HAP-1 (cell line): Measurements from ENCODE around the gene PLXNB3.

ENCODE experiments used
- DNase-seq, 2 experiments: peaks; one replicate each; pipeline ENCODE4 v3.0.0-alpha.2; 2016 to 2020; ENCODE audit warnings: low spot score in 2 of 2
- H3K27me3 ChIP-seq: fragments of 250-450 bp; sonication (Bioruptor Pico); 2 replicates; pipeline ENCODE4 v1.5.1; 2020; ENCODE audit warnings: low read depth, mild to moderate bottlenecking, moderate library complexity
- H3K36me3 ChIP-seq: fragments of 250-450 bp; sonication (Bioruptor Pico); replicated peaks from 2 replicates; pipeline ENCODE4 v1.5.1; 2020; ENCODE audit warnings: mild to moderate bottlenecking
- H3K4me1 ChIP-seq: fragments of 250-450 bp; sonication (Bioruptor Pico); 2 replicates; pipeline ENCODE4 v1.5.1; 2020; ENCODE audit warnings: mild to moderate bottlenecking
- H3K4me3 ChIP-seq: fragments of 250-450 bp; sonication (Bioruptor Pico); 2 replicates; pipeline ENCODE4 v1.5.1; 2020; ENCODE audit warnings: mild to moderate bottlenecking, moderate library complexity
- H3K9me3 ChIP-seq: fragments of 250-450 bp; sonication (Bioruptor Pico); 2 replicates; pipeline ENCODE4 v1.5.1; 2020; ENCODE audit warnings: mild to moderate bottlenecking, moderate library complexity
- in situ Hi-C: fragments of 300-500 bp; cut with MboI; formaldehyde crosslinking; loops from 3 replicates; pipeline ENCODE4 v1.14.3; 2020; ENCODE audit warnings: low sequenced_read_pairs, inconsistent platforms, mixed read lengths

The PLXNB3 gene

GRCh38 chrX:153761863-153762262, 2.2 kb upstream of the PLXNB3 start:
- in situ Hi-C loops, result no loop called here

GRCh38 chrX:153762626-153763173, 1.3 kb upstream of the PLXNB3 start:
- Histone ChIP-seq H3K27me3 (no peaks in the 10 kb centered on the region), H3K36me3 (no peaks in the 10 kb centered on the region), H3K4me3 (no peak overlapping the region), H3K4me1 (peaks cover 2% of the 10 kb centered on the region; the same call in 1 of the 2 replicates), H3K9me3 (no peaks in the 10 kb centered on the region)
- in situ Hi-C loops, result no loop called here
- DNase-seq, result no peak

More at GRCh38 chrX:153761863-153762262, 2.2 kb upstream of the PLXNB3 start:
- no peaks in the 10 kb centered on the region for H3K36me3 ChIP-seq
- H3K4me3 ChIP-seq, result no peak overlapping the region
- H3K4me1 ChIP-seq, result peaks cover 2% of the 10 kb centered on the region; the same call in 1 of the 2 replicates
- no peaks in the 10 kb centered on the region for H3K27me3 ChIP-seq
- H3K9me3 ChIP-seq, result no peaks in the 10 kb centered on the region
- DNase-seq, result no peak

DNA sequence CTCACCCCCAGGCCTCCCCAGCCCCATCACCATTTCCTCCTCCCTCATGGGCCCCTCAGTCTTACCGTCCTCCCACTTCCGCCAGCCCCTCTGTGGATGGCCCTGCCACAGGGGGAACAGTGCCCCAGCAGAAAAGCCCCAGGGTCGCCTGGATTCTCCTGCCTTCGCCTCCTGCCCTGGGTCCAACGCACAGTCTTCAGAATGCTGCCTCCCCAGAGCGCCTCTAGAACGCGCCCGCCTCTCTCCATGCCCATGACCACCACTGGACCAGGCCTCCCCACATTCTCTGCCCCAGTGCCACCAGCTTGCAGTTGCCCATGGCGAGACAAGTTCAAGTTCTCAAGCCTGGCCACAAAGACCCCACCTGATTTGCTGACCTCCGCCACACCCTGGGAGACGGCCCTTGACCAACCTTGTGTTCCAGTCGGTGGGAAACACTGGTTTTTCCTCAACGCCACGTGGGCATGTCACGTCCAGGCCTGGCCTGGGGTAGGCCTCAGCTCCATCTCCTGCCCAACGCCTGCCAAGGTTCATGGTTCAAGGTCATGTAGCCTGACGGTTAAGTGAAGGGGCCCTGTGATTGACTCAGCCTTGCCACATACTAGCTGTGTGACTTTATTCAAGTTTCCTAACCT, 634 bp upstream of the PLXNB3 start:
- no peaks in the 10 kb centered on the region for H3K27me3 ChIP-seq
- peaks cover 2% of the 10 kb centered on the region; the same call in 1 of the 2 replicates for H3K4me1 ChIP-seq
- no peak for DNase-seq
- H3K36me3 ChIP-seq, result no peaks in the 10 kb centered on the region
- no peak overlapping the region for H3K4me3 ChIP-seq
- H3K9me3 ChIP-seq, result no peaks in the 10 kb centered on the region
- in situ Hi-C loops, result no loop called here

DNA sequence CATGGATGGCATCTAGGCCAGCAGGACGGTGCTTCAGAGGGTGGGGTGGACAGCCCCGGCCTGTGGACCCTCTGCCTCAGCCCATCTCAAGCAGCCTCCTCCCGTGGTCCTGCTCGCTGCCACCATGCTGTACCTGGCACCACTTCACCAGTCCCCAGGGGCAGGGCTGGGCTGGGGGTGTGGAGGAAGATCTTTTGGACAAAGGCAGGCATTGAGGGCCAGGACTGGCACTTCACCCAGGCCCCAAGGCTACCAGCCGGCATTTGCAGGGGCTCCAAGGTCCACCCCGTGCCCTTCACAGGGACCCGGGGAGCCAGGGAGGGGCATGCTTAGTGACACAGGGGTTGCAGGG, 713 bp downstream of the PLXNB3 start:
- Histone ChIP-seq H3K4me3 (no peak overlapping the region), H3K4me1 (peaks cover 2% of the 10 kb centered on the region; the same call in 1 of the 2 replicates), H3K9me3 (no peaks in the 10 kb centered on the region), H3K27me3 (no peaks in the 10 kb centered on the region), H3K36me3 (no peaks in the 10 kb centered on the region)
- DNase-seq, result no peak
- in situ Hi-C loops, result no loop called here

DNA sequence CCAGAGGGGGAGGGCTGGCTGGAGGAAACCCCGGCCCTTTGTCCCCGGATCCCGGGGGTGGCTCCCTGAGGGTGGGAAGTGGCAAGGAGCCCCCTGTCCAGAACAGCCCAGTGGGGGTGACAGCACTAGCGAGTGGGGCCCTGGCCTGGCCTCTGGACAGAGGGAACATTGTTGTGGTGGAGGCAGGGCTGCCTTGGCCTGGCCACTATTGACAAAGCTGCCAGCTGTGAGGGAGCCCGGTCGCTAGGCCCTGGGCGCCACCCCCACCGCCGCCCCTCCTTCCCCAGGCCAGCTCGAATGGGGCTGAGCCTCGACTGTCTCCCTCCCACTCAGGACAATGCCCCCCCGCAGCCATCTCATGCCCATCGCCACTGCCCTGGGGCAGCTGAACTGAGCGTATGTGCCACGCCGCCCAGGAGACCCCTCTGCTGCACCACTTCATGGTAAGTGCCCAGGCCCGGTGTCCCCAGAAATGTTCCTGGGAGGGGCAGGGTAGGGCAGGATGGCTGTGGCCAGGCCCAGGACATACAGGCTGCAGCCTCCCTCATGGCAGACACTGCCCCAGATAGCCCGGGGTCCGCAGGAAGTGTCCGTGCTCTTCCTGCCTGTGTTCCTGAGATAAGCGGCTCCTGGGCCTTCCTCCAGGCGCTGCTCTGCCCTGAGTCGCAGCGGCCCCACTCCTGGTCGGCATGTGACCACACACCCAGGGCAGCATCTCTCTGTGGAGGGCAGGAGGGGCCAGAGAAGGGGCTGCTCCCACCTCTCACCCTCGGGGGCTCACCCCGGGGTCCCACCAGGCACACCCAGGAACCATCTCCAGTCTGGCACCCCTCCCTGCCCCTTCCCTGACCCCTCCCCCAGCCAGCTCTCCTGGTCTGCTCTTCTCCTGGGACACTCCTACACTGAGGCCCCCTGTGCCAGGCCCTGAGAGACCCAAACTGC, 1.4 kb downstream of the PLXNB3 start:
- in situ Hi-C loops, result no loop called here
- H3K27me3 ChIP-seq, result no peaks in the 10 kb centered on the region
- H3K4me1 ChIP-seq, result peaks cover 2% of the 10 kb centered on the region; the same call in 1 of the 2 replicates
- H3K36me3 ChIP-seq, result no peaks in the 10 kb centered on the region
- no peaks in the 10 kb centered on the region for H3K9me3 ChIP-seq
- no peak overlapping the region for H3K4me3 ChIP-seq
- peak in 1 of 2 experiments; percentile 12 for DNase-seq

GRCh38 chrX:153766098-153766817, 2.2 kb downstream of the PLXNB3 start:
- peaks cover 2% of the 10 kb centered on the region; the same call in 1 of the 2 replicates for H3K4me1 ChIP-seq
- no peak overlapping the region for H3K4me3 ChIP-seq
- H3K9me3 ChIP-seq, result no peaks in the 10 kb centered on the region
- H3K27me3 ChIP-seq, result no peaks in the 10 kb centered on the region
- peak in 1 of 2 experiments; percentile 63 for DNase-seq
- in situ Hi-C loops, result no loop called here
- no peaks in the 10 kb centered on the region for H3K36me3 ChIP-seq

DNA sequence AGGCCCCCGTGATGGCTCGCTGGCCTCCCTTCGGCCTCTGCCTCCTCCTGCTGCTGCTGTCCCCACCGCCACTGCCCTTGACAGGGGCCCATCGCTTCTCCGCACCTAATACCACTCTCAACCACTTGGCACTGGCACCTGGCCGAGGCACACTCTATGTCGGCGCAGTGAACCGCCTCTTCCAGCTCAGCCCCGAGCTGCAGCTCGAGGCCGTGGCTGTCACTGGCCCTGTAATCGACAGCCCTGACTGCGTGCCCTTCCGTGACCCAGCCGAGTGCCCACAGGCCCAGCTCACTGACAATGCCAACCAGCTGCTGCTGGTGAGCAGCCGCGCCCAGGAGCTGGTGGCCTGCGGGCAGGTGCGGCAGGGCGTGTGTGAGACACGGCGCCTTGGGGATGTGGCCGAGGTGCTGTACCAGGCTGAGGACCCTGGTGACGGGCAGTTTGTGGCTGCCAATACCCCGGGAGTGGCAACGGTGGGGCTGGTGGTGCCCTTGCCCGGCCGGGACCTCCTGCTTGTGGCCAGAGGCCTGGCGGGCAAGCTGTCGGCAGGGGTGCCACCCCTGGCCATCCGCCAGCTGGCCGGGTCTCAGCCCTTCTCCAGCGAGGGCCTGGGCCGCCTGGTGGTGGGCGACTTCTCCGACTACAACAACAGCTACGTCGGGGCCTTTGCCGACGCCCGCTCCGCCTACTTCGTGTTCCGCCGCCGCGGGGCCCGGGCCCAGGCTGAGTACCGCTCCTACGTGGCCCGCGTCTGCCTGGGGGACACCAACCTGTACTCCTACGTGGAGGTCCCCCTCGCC, 3.0 kb downstream of the PLXNB3 start:
- H3K4me3 ChIP-seq, result no peak overlapping the region
- in situ Hi-C loops, result no loop called here
- no peak for DNase-seq
- peaks cover 2% of the 10 kb centered on the region; the same call in 1 of the 2 replicates for H3K4me1 ChIP-seq
- no peaks in the 10 kb centered on the region for H3K36me3 ChIP-seq
- H3K9me3 ChIP-seq, result no peaks in the 10 kb centered on the region
- H3K27me3 ChIP-seq, result no peaks in the 10 kb centered on the region

GRCh38 chrX:153767674-153768055, 3.6 kb downstream of the PLXNB3 start:
- DNase-seq, result no peak
- no peak overlapping the region for H3K4me3 ChIP-seq
- H3K4me1 ChIP-seq, result peaks cover 2% of the 10 kb centered on the region; the same call in 1 of the 2 replicates
- no peaks in the 10 kb centered on the region for H3K27me3 ChIP-seq
- in situ Hi-C loops, result no loop called here
- no peaks in the 10 kb centered on the region for H3K36me3 ChIP-seq
- H3K9me3 ChIP-seq, result no peaks in the 10 kb centered on the region

DNA sequence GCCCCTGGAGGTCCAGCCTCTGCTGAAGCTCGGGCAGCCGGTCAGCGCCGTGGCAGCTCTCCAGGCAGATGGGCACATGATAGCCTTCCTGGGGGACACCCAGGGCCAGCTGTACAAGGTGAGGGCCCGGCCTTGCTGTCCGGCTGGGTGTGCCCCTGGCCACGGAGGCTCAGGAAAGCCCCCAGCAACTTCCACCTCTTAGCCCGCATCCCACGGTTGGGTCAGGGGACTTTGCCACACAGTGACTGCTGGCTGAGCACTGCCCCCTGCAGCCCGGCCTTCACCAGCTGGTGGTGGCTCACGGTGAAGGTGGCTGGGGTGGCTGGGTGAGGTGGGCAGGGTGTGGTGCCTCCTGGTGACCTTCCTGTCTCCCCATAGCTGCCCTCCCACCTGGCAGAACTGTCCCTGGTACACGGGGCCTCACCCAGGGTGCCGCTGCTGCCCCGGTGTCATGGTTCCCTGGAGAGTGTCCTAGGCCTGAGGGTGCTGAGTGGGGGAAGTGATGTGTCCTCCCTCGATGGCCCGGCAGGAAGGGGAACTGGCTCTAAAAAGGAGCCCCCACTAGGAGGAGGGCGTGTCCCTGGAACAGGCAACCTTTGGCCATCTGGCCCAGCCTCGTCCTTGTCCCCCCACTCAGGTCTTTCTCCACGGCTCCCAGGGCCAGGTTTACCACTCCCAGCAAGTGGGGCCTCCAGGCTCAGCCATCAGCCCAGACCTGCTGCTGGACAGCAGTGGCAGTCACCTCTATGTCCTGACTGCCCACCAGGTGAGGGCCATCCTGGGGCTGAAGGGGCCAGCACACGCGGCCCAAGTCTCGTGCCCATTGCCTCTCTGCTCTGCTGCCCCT, 4.5 kb downstream of the PLXNB3 start:
- in situ Hi-C loops, result no loop called here
- H3K27me3 ChIP-seq, result no peaks in the 10 kb centered on the region
- peaks cover 2% of the 10 kb centered on the region; the same call in 1 of the 2 replicates for H3K4me1 ChIP-seq
- H3K36me3 ChIP-seq, result no peaks in the 10 kb centered on the region
- DNase-seq, result peak in 1 of 2 experiments; percentile 11
- no peaks in the 10 kb centered on the region for H3K9me3 ChIP-seq
- H3K4me3 ChIP-seq, result no peak overlapping the region

DNA sequence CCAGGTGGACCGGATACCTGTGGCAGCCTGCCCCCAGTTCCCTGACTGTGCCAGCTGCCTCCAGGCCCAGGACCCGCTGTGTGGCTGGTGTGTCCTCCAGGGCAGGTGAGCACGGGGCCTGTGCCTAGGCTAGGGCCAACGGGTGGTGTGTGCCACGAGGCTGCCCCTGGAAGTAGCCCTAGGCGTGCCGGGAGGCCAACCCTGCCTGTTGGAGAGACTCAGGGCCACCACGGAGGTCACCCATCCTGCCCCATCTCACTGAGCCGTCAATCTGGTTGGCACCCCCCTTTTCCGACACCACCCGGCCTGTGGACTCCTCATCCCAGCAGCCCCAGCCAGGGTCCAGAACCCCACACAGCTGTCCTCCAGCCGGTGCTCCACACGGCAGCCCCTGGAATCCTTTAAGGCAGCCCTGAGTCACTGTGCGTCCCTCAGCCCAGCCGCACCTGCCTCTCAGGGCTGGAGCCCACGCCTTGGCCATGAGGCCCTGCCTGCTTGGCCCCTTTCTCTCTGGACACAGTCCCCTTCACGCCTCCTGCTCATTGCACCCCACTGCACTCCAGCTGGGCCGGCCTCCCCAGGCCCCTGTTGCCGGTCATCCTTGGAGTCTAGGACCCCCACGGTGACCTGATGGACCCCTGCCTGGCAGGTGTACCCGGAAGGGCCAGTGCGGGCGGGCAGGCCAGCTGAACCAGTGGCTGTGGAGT, 5.3 kb downstream of the PLXNB3 start:
- H3K36me3 ChIP-seq, result no peaks in the 10 kb centered on the region
- H3K4me3 ChIP-seq, result no peak overlapping the region
- DNase-seq, result peak in 1 of 2 experiments; percentile 7
- in situ Hi-C loops, result no loop called here
- H3K9me3 ChIP-seq, result no peaks in the 10 kb centered on the region
- H3K27me3 ChIP-seq, result no peaks in the 10 kb centered on the region
- H3K4me1 ChIP-seq, result no peaks in the 10 kb centered on the region

GRCh38 chrX:153769865-153770600, 6.0 kb downstream of the PLXNB3 start:
- peak in 1 of 2 experiments; percentile 7 for DNase-seq
- H3K36me3 ChIP-seq, result no peaks in the 10 kb centered on the region
- H3K27me3 ChIP-seq, result no peaks in the 10 kb centered on the region
- H3K4me1 ChIP-seq, result no peaks in the 10 kb centered on the region
- H3K4me3 ChIP-seq, result no peak overlapping the region
- no peaks in the 10 kb centered on the region for H3K9me3 ChIP-seq
- in situ Hi-C loops, result no loop called here
